LNCAP (cell line): ENCODE measurements around the gene COL4A1.

Experiments
- CTCF ChIP-seq: fragments of 450-650 bp; IDR thresholded peaks from 2 replicates; pipeline ENCODE4 v1.5.1; 2017; ENCODE audit warnings: mild to moderate bottlenecking

The COL4A1 gene

GRCh38 chr13:110103026-110103425, 203.9 kb downstream of the COL4A1 start:
- no peak for TF ChIP-seq CTCF

- no peak for TF ChIP-seq CTCF
Observed at GRCh38 chr13:110102053-110102452, 204.9 kb downstream of the COL4A1 start.

GRCh38 chr13:110099922-110100321, 207.0 kb downstream of the COL4A1 start:
- no peak for TF ChIP-seq CTCF
